ENCODE data around the gene SMIM28.

- no peak for TF ChIP-seq CTCF (conservative IDR thresholded peaks at IDR 0.05; ENCODE audit: low read length)
- no peak for TF ChIP-seq EZH2phosphoT487 (IDR thresholded peaks at IDR 0.05; ENCODE audit: borderline replicate concordance, low read depth, low read length)
These were observed 29.8 kb upstream of the SMIM28 start for GRCh38 chr6:138347864-138348263.

All from OCI-LY7 (cell line).